ENCODE results near the gene UQCR10.

UQCR10 gene

DNA sequence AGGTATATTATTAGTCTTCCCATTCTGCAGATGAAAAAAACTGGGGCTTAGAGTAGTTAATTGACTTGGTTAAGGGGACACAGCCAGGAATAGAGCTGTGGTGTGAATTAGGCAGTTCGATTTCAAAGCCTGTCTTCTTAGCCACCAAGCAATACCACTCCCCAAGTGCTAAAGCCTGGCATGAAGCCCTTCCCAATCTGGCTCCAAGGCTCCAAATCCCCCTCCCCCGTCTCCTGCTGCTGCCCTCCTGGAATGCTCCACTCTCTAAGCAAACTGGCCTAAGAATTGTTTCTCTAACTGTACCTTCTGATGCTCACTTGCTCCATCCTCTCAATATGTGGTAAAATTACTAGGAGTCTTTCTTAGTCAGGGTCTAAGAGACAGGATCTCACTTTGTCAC lies 52.3 kb downstream of the UQCR10 start:
- TF ChIP-seq TAF1 (IDR thresholded peaks at IDR 0.05; ENCODE audit: low read depth) (no peak), CEBPB (IDR thresholded peaks at IDR 0.05) (no peak), RAD21 (IDR thresholded peaks at IDR 0.05; ENCODE audit: low read depth) (no peak), NFIC (IDR thresholded peaks at IDR 0.05) (no peak), FOXM1 (IDR thresholded peaks at IDR 0.05; ENCODE audit: borderline replicate concordance, low read depth) (no peak), ZBTB7A (IDR thresholded peaks at IDR 0.05; ENCODE audit: low read depth) (no peak), EP300 (IDR thresholded peaks at IDR 0.05; ENCODE audit: borderline replicate concordance) (no peak)
